H9 (cell line): ENCODE measurements around the gene OTUD4. TPM values are rescaled to one million over a fixed set of nuclear protein-coding genes. Genes with fewer than 3 reads are reported as not detected.

Experiments
- DNase-seq: peaks from one replicate; pipeline ENCODE4 v3.0.0-alpha.2; 2017
- H2AFZ ChIP-seq: one replicate; pipeline ENCODE4 v1.6.1; 2013; ENCODE audit warnings: mild to moderate bottlenecking, low read length, control low read depth, moderate library complexity
- H2AK5ac ChIP-seq: 2 replicates; pipeline ENCODE4 v1.6.1; 2013; ENCODE audit warnings: low read length, control low read depth, mixed read lengths; ENCODE audit not compliant: insufficient read length
- H2BK120ac ChIP-seq: one replicate; pipeline ENCODE4 v1.6.1; 2013; ENCODE audit warnings: low read depth, mild to moderate bottlenecking, low read length, control low read depth, inconsistent platforms; ENCODE audit not compliant: poor library complexity, severe bottlenecking
- H2BK12ac ChIP-seq: 2 replicates; pipeline ENCODE4 v1.6.1; 2013; ENCODE audit warnings: low read length, control low read depth, mixed read lengths, low read depth; ENCODE audit not compliant: insufficient read length
- H2BK15ac ChIP-seq: 2 replicates; pipeline ENCODE4 v1.6.1; 2013; ENCODE audit warnings: low read depth, low read length, control low read depth
- H2BK20ac ChIP-seq: one replicate; pipeline ENCODE4 v1.6.1; 2013; ENCODE audit warnings: low read depth, mild to moderate bottlenecking, low read length, control low read depth, inconsistent platforms; ENCODE audit not compliant: poor library complexity, severe bottlenecking
- H2BK5ac ChIP-seq: 2 replicates; pipeline ENCODE4 v1.6.1; 2013; ENCODE audit warnings: low read length, control low read depth, mixed read lengths; ENCODE audit not compliant: insufficient read length
- H3K14ac ChIP-seq: 2 replicates; pipeline ENCODE4 v1.6.1; 2013; ENCODE audit warnings: low read length, control low read depth; ENCODE audit not compliant: insufficient read depth
- H3K18ac ChIP-seq: 2 replicates; pipeline ENCODE4 v1.6.1; 2013; ENCODE audit warnings: low read depth, mild to moderate bottlenecking, mixed read lengths, low read length, control low read depth; ENCODE audit not compliant: insufficient read length
- H3K23ac ChIP-seq: 2 replicates; pipeline ENCODE4 v1.6.1; 2013; ENCODE audit warnings: low read length, control low read depth, mixed read lengths, low read depth; ENCODE audit not compliant: insufficient read length
- H3K23me2 ChIP-seq: 2 replicates; pipeline ENCODE4 v1.6.1; 2013; ENCODE audit warnings: low read depth, mild to moderate bottlenecking, mixed read lengths, low read length, control low read depth; ENCODE audit not compliant: insufficient read length, poor library complexity, severe bottlenecking
- H3K27ac ChIP-seq: 2 replicates; pipeline ENCODE4 v1.5.1; 2013; ENCODE audit warnings: low read length, control low read depth, mixed read lengths, low read depth; ENCODE audit not compliant: insufficient read length
- H3K27me3 ChIP-seq: 2 replicates; pipeline ENCODE4 v1.6.1; 2013; ENCODE audit warnings: low read length, control low read depth, inconsistent platforms; ENCODE audit not compliant: insufficient read depth
- H3K4ac ChIP-seq: 2 replicates; pipeline ENCODE4 v1.6.1; 2013; ENCODE audit warnings: low read depth, mild to moderate bottlenecking, control low read depth, inconsistent platforms, low read length, moderate library complexity
- H3K4me1 ChIP-seq: 2 replicates; pipeline ENCODE4 v1.6.1; 2013; ENCODE audit warnings: low read length, control low read depth, inconsistent platforms; ENCODE audit not compliant: insufficient read depth
- H3K4me2 ChIP-seq: 2 replicates; pipeline ENCODE4 v1.6.1; 2013; ENCODE audit warnings: low read length, control low read depth, mixed read lengths; ENCODE audit not compliant: insufficient read length, insufficient read depth
- H3K56ac ChIP-seq: 2 replicates; pipeline ENCODE4 v1.6.1; 2013; ENCODE audit warnings: low read depth, mild to moderate bottlenecking, mixed read lengths, low read length, control low read depth; ENCODE audit not compliant: insufficient read length
- H3K79me1 ChIP-seq: 2 replicates; pipeline ENCODE4 v1.6.1; 2013; ENCODE audit warnings: low read depth, mild to moderate bottlenecking, moderate library complexity, low read length, control low read depth, inconsistent platforms; ENCODE audit not compliant: insufficient read depth, poor library complexity, severe bottlenecking
- H3K79me2 ChIP-seq: 2 replicates; pipeline ENCODE4 v1.6.1; 2013; ENCODE audit warnings: low read length, control low read depth, inconsistent platforms; ENCODE audit not compliant: insufficient read depth
- H3K9ac ChIP-seq: 2 replicates; pipeline ENCODE4 v1.6.1; 2013; ENCODE audit warnings: low read length, control low read depth, mixed read lengths; ENCODE audit not compliant: insufficient read length; ENCODE audit errors: extremely low read depth
- H3K9me3 ChIP-seq: one replicate; pipeline ENCODE4 v1.6.1; 2013; ENCODE audit warnings: low read depth, low read length, inconsistent platforms; ENCODE audit not compliant: control insufficient read depth
- H3T11ph ChIP-seq: one replicate; pipeline ENCODE4 v1.6.1; 2013; ENCODE audit warnings: mild to moderate bottlenecking, low read length, control low read depth, inconsistent platforms
- H4K20me1 ChIP-seq: one replicate; pipeline ENCODE4 v1.6.1; 2013; ENCODE audit not compliant: control insufficient read depth, insufficient read length, insufficient read depth
- H4K5ac ChIP-seq: 2 replicates; pipeline ENCODE4 v1.6.1; 2013; ENCODE audit warnings: low read depth, mild to moderate bottlenecking, mixed read lengths, low read length, control low read depth; ENCODE audit not compliant: insufficient read length
- H4K8ac ChIP-seq: replicated peaks from 2 replicates; pipeline ENCODE4 v1.6.1; 2013; ENCODE audit warnings: low read length, control low read depth, mixed read lengths, low read depth; ENCODE audit not compliant: insufficient read length
- H4K91ac ChIP-seq: 2 replicates; pipeline ENCODE4 v1.6.1; 2013; ENCODE audit warnings: low read depth, mild to moderate bottlenecking, moderate library complexity, mixed read lengths, low read length, control low read depth; ENCODE audit not compliant: insufficient read length
- H3K27ac Mint-ChIP-seq, 3 experiments: 2 replicates in 2 of 3; 3 replicates in 1 of 3; pipeline ENCODE4 v1.8.0; 2020 to 2021; ENCODE audit warnings: mixed read lengths in 3 of 3, mild to moderate bottlenecking in 1 of 3, moderate library complexity in 1 of 3
- H3K27me3 Mint-ChIP-seq: 2 replicates; pipeline ENCODE4 v1.8.0; 2021; ENCODE audit warnings: low read depth, mild to moderate bottlenecking, moderate library complexity, mixed read lengths
- H3K36me3 Mint-ChIP-seq, 3 experiments: 2 replicates in 2 of 3; 3 replicates in 1 of 3; pipeline ENCODE4 v1.8.0; 2020 to 2021; ENCODE audit warnings: low read depth in 3 of 3, mixed read lengths in 3 of 3; ENCODE audit not compliant: insufficient read depth in 1 of 3
- H3K4me1 Mint-ChIP-seq, 2 experiments: 2 replicates each; pipeline ENCODE4 v1.8.0; 2020; ENCODE audit warnings: mixed read lengths in 2 of 2
- H3K4me3 Mint-ChIP-seq, 2 experiments: 2 replicates in 1 of 2; 3 replicates in 1 of 2; pipeline ENCODE4 v1.8.0; 2020 to 2021; ENCODE audit warnings: mild to moderate bottlenecking in 2 of 2, mixed read lengths in 2 of 2, moderate library complexity in 1 of 2
- H3K9me3 Mint-ChIP-seq, 2 experiments: 2 replicates in 1 of 2; 3 replicates in 1 of 2; pipeline ENCODE4 v1.8.0; 2020; ENCODE audit warnings: mild to moderate bottlenecking in 2 of 2, mixed read lengths in 2 of 2, moderate library complexity in 1 of 2
- WGBS: extraction: QIAGEN DNeasy Blood & Tissue Kit; methylation state at CpG from one replicate; pipeline ENCODE4 v1.1.7; 2013; ENCODE audit warnings: missing lambda C conversion rate, low lambda C conversion rate, mixed read lengths; ENCODE audit not compliant: insufficient read length; ENCODE audit errors: extremely low coverage; 5-methylcytosine and 5-hydroxymethylcytosine counted together
- total RNA-seq: library from RNA; stranded (reverse); gene quantifications from 2 replicates; pipeline ENCODE4 v1.2.1, GENCODE V29; 2021
- TF ChIP-seq, protein P1 (sequence below): fragments of 200-600 bp; sonication (generic); conservative IDR thresholded peaks from 3 replicates; pipeline ENCODE4 v1.8.0; 2021; ENCODE audit warnings: antibody characterized with exemption, mild to moderate bottlenecking

The OTUD4 gene
- total RNA-seq, 1 experiment from 2014 or later, result 59.0 TPM

DNA sequence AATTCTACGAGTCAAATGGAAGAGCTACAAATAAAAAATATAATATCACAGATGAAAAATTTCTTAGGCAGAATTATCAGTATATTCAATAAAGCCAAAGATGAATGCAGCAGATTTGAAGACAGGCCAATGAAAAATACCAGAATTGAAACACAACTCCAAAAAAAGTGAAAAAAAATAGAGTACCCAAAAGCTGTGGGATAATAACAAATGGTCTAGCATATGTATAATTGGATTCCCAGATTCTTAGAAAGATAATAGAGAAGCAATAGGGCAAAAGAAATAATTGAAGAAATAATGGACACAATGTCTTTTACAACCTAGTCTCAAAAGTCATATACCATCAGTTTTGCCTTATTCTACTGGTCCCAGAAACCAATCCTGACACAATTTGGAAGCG is 86.8 kb downstream of the OTUD4 start:
- H4K91ac ChIP-seq, result no peak overlapping the region
- H3K14ac ChIP-seq, result no peak overlapping the region
- no peak overlapping the region for H2AK5ac ChIP-seq
- H3K4me3 Mint-ChIP-seq, result no peak overlapping the region
- DNase-seq, result no peak
- H3K4me1 ChIP-seq, result no peaks in the 10 kb centered on the region
- no peak overlapping the region for H2BK15ac ChIP-seq
- TF ChIP-seq, protein P1, sequence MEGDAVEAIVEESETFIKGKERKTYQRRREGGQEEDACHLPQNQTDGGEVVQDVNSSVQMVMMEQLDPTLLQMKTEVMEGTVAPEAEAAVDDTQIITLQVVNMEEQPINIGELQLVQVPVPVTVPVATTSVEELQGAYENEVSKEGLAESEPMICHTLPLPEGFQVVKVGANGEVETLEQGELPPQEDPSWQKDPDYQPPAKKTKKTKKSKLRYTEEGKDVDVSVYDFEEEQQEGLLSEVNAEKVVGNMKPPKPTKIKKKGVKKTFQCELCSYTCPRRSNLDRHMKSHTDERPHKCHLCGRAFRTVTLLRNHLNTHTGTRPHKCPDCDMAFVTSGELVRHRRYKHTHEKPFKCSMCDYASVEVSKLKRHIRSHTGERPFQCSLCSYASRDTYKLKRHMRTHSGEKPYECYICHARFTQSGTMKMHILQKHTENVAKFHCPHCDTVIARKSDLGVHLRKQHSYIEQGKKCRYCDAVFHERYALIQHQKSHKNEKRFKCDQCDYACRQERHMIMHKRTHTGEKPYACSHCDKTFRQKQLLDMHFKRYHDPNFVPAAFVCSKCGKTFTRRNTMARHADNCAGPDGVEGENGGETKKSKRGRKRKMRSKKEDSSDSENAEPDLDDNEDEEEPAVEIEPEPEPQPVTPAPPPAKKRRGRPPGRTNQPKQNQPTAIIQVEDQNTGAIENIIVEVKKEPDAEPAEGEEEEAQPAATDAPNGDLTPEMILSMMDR, result no peak
- H3K9me3 ChIP-seq, result no peaks in the 10 kb centered on the region
- no peak overlapping the region for H4K5ac ChIP-seq
- no peak overlapping the region for H2BK12ac ChIP-seq
- H3K4ac ChIP-seq, result no peak overlapping the region
- H2BK5ac ChIP-seq, result no peak overlapping the region
- no CpG with 5 or more reads among the region's 2 CpGs for WGBS
- no peak overlapping the region for H4K8ac ChIP-seq
- no peak overlapping the region for H2AFZ ChIP-seq
- no peak overlapping the region for H3K4me2 ChIP-seq
- no peak overlapping the region for H3K18ac ChIP-seq
- peaks cover 13% of the 10 kb centered on the region for H3K79me2 ChIP-seq
- no peaks in the 10 kb centered on the region for H3K27me3 Mint-ChIP-seq
- H3K23ac ChIP-seq, result no peak overlapping the region
- no peaks in the 10 kb centered on the region for H3K27me3 ChIP-seq
- H4K20me1 ChIP-seq, result no peaks in the 10 kb centered on the region
- H3K79me1 ChIP-seq, result peaks cover 7% of the 10 kb centered on the region
- peaks cover 3 to 8% of the 10 kb centered on the region in 2 experiments; a peak in 2 of 5 replicates for H3K9me3 Mint-ChIP-seq
- H3K23me2 ChIP-seq, result peaks cover under 1% of the 10 kb centered on the region
- no peak overlapping the region for H2BK120ac ChIP-seq
- H3K56ac ChIP-seq, result no peak overlapping the region
- H3K9ac ChIP-seq, result no peak overlapping the region
- peaks cover 3 to 7% of the 10 kb centered on the region in 2 experiments; a peak in 2 of 4 replicates for H3K4me1 Mint-ChIP-seq
- H3K27ac ChIP-seq, result no peak overlapping the region
- H3K36me3 Mint-ChIP-seq, result peaks cover 36 to 60% (median 45%) of the 10 kb centered on the region in 3 experiments
- H2BK20ac ChIP-seq, result no peak overlapping the region
- H3K27ac Mint-ChIP-seq, result no peak overlapping the region
- H3T11ph ChIP-seq, result no peak overlapping the region
